Activated B cell treated with CpG ODN at 0.5 μM for 24 hours (primary cell): Measurements from ENCODE around the gene BICD1. TPM values are rescaled to one million over a fixed set of nuclear protein-coding genes. Genes with fewer than 3 reads are reported as not detected.

Experiments
- ATAC-seq: fragments of 200-7000 bp; cut with Tn5 transposase; one replicate; pipeline ENCODE4 v1.10.0; 2021; ENCODE audit warnings: low read depth, mild to moderate bottlenecking, moderate library complexity
- CTCF ChIA-PET: fragments of 350-600 bp; sonication (Branson Sonifier 250); formaldehyde crosslinking; loops from one replicate; lab custom pipeline; 2021; ENCODE audit warnings: antibody characterized with exemption; lab: Charles Lee
- POLR2A ChIA-PET: fragments of 350-600 bp; sonication (Branson Sonifier 250); formaldehyde crosslinking; loops from one replicate; lab custom pipeline; 2021; ENCODE audit warnings: antibody characterized with exemption; lab: Charles Lee
- DNase-seq: peaks from one replicate; pipeline ENCODE4 v3.0.0; 2022
- H3K27ac Mint-ChIP-seq: one replicate; pipeline ENCODE4 v1.8.0; 2020; ENCODE audit warnings: mixed read lengths
- H3K27me3 Mint-ChIP-seq: one replicate; pipeline ENCODE4 v1.8.0; 2021; ENCODE audit warnings: mixed read lengths
- H3K36me3 Mint-ChIP-seq: one replicate; pipeline ENCODE4 v1.8.0; 2021; ENCODE audit warnings: low read depth, mixed read lengths
- H3K4me1 Mint-ChIP-seq: one replicate; pipeline ENCODE4 v1.8.0; 2021; ENCODE audit warnings: mixed read lengths
- H3K4me3 Mint-ChIP-seq: one replicate; pipeline ENCODE4 v1.8.0; 2020; ENCODE audit warnings: mild to moderate bottlenecking, mixed read lengths
- H3K9me3 Mint-ChIP-seq: one replicate; pipeline ENCODE4 v1.8.0; 2020; ENCODE audit warnings: mixed read lengths
- CTCF ChIP-seq: fragments of 200-600 bp; IDR thresholded peaks from one replicate; pipeline ENCODE4 v1.8.0; 2022; ENCODE audit warnings: antibody characterized with exemption, mild to moderate bottlenecking
- intact Hi-C: fragments of 100-400 bp; cut with micrococcal nuclease; formaldehyde crosslinking; loops from one replicate; pipeline ENCODE4 v1.15.1; 2024
- total RNA-seq: library from RNA; stranded (reverse); gene quantifications from 2 replicates; pipeline ENCODE4 v1.2.3, GENCODE V29; 2022

Gene BICD1
- total RNA-seq, 1 donor from 2014 or later, result 67.6 TPM

GRCh38 chr12:32084753-32085152 lies 21.9 kb upstream of the BICD1 start:
- no peaks in the 10 kb centered on the region for H3K9me3 Mint-ChIP-seq
- no peak for ATAC-seq

GRCh38 chr12:32087306-32087705 lies 19.3 kb upstream of the BICD1 start:
- Mint-ChIP-seq H3K27ac (no peak overlapping the region), H3K4me1 (no peaks in the 10 kb centered on the region), H3K27me3 (no peaks in the 10 kb centered on the region), H3K4me3 (no peak overlapping the region), H3K9me3 (no peaks in the 10 kb centered on the region), H3K36me3 (no peaks in the 10 kb centered on the region)
- ChIA-PET CTCF (no interaction called here), POLR2A (no interaction called here)
- no peak for DNase-seq
- intact Hi-C loops, result no loop called here
- no peak for TF ChIP-seq CTCF
- ATAC-seq, result no peak

More at GRCh38 chr12:32084753-32085152, 21.9 kb upstream of the BICD1 start:
- intact Hi-C loops, result no loop called here
- ChIA-PET POLR2A (interaction anchor here (0.7 to 1.1 kb wide), 2 partner anchors 11 to 54 kb away, joined by 3 read pairs; no protein-coding TSS in a partner anchor), CTCF (interaction anchor here (0.8 kb wide), 1 partner anchor 21 kb away, joined by 3 read pairs; no protein-coding TSS in a partner anchor)
- Mint-ChIP-seq H3K27ac (no peak overlapping the region), H3K27me3 (no peaks in the 10 kb centered on the region), H3K4me3 (no peak overlapping the region), H3K4me1 (no peaks in the 10 kb centered on the region), H3K36me3 (no peaks in the 10 kb centered on the region)
- no peak for TF ChIP-seq CTCF
- DNase-seq, result no peak

GRCh38 chr12:32089156-32089555 lies 17.5 kb upstream of the BICD1 start:
- CTCF ChIA-PET, result no interaction called here
- no peaks in the 10 kb centered on the region for H3K36me3 Mint-ChIP-seq
- ATAC-seq (no peak), DNase-seq (no peak)
- no peaks in the 10 kb centered on the region for H3K9me3 Mint-ChIP-seq
- no peaks in the 10 kb centered on the region for H3K4me1 Mint-ChIP-seq
- no peak for TF ChIP-seq CTCF
- POLR2A ChIA-PET, result interaction anchor here (1.6 kb wide), 1 partner anchor 18 kb away, joined by 5 read pairs; the partner anchor contains the start of gene BICD1
- no peak overlapping the region for H3K27ac Mint-ChIP-seq
- no peak overlapping the region for H3K4me3 Mint-ChIP-seq
- intact Hi-C loops, result no loop called here
- no peaks in the 10 kb centered on the region for H3K27me3 Mint-ChIP-seq

GRCh38 chr12:32089586-32089985 lies 17.1 kb upstream of the BICD1 start:
- Mint-ChIP-seq H3K4me3 (no peak overlapping the region), H3K4me1 (no peaks in the 10 kb centered on the region), H3K27me3 (no peaks in the 10 kb centered on the region), H3K36me3 (no peaks in the 10 kb centered on the region), H3K27ac (no peak overlapping the region), H3K9me3 (no peaks in the 10 kb centered on the region)
- intact Hi-C loops, result no loop called here
- POLR2A ChIA-PET, result no interaction called here
- ATAC-seq, result no peak
- no peak for DNase-seq
- CTCF ChIA-PET, result no interaction called here
- no peak for TF ChIP-seq CTCF

- no peaks in the 10 kb centered on the region for H3K36me3 Mint-ChIP-seq
- H3K27ac Mint-ChIP-seq, result no peak overlapping the region
- ATAC-seq (no peak), DNase-seq (no peak)
- ChIA-PET POLR2A (interaction anchor here (0.6 kb wide), 1 partner anchor 112 kb away, joined by 9 read pairs; no protein-coding TSS in a partner anchor), CTCF (no interaction called here)
- intact Hi-C loops, result no loop called here
- H3K4me3 Mint-ChIP-seq, result no peak overlapping the region
- no peak for TF ChIP-seq CTCF
- no peaks in the 10 kb centered on the region for H3K27me3 Mint-ChIP-seq
- no peaks in the 10 kb centered on the region for H3K9me3 Mint-ChIP-seq
- no peaks in the 10 kb centered on the region for H3K4me1 Mint-ChIP-seq
These were observed 15.0 kb upstream of the BICD1 start for GRCh38 chr12:32091696-32092095.
